GM21717 (cell line): Measurements from ENCODE around the gene SPSB4.
"Not testable (repeated sequence)": the region's sequence is repeated elsewhere in the genome, so short reads cannot be mapped to it uniquely, and the experiment has no call there.

Experiments used
- ATAC-seq: cut with Tn5 transposase; IDR thresholded peaks from one replicate; pipeline ENCODE4 v1.9.1; 2021; ENCODE audit warnings: mild to moderate bottlenecking, moderate library complexity; ENCODE audit not compliant: unreplicated experiment

The SPSB4 gene

GRCh38 chr3:141114179-141114745 lies 63.1 kb downstream of the SPSB4 start:
- no peak for ATAC-seq

GRCh38 chr3:141114816-141115460 lies 63.8 kb downstream of the SPSB4 start:
- no peak for ATAC-seq

- ATAC-seq, result no peak
Measured at GRCh38 chr3:141115789-141116541, 64.8 kb downstream of the SPSB4 start.

- no peak for ATAC-seq
Measured at GRCh38 chr3:141116721-141117120, 65.6 kb downstream of the SPSB4 start.

GRCh38 chr3:141117982-141118381 lies 66.8 kb downstream of the SPSB4 start:
- ATAC-seq, result not testable (repeated sequence)

- no peak for ATAC-seq
Measured at GRCh38 chr3:141122455-141123030, 71.4 kb downstream of the SPSB4 start.

GRCh38 chr3:141123677-141124410 lies 72.7 kb downstream of the SPSB4 start:
- ATAC-seq, result no peak

- no peak for ATAC-seq
Measured at GRCh38 chr3:141124715-141125114, 73.6 kb downstream of the SPSB4 start.

- ATAC-seq, result no peak
Measured at GRCh38 chr3:141125351-141125750, 74.2 kb downstream of the SPSB4 start.

GRCh38 chr3:141126661-141127343 lies 75.7 kb downstream of the SPSB4 start:
- no peak for ATAC-seq

- ATAC-seq, result no peak
Measured at GRCh38 chr3:141127344-141128125, 76.4 kb downstream of the SPSB4 start.

- ATAC-seq, result no peak
Measured at GRCh38 chr3:141128126-141128777, 77.1 kb downstream of the SPSB4 start.

GRCh38 chr3:141129049-141129448 lies 77.9 kb downstream of the SPSB4 start:
- ATAC-seq, result no peak

- no peak for ATAC-seq
Measured at GRCh38 chr3:141129541-141130011, 78.4 kb downstream of the SPSB4 start.

GRCh38 chr3:141143517-141143916 lies 92.4 kb downstream of the SPSB4 start:
- no peak for ATAC-seq

GRCh38 chr3:141146979-141147470 lies 95.9 kb downstream of the SPSB4 start:
- no peak for ATAC-seq

GRCh38 chr3:141147657-141148056 lies 96.5 kb downstream of the SPSB4 start:
- no peak for ATAC-seq

- no peak for ATAC-seq
Measured at GRCh38 chr3:141148169-141148568, 97.0 kb downstream of the SPSB4 start.

GRCh38 chr3:141148770-141149169 lies 97.6 kb downstream of the SPSB4 start:
- ATAC-seq, result no peak
